ENCODE measurements around the gene BCL6B. TPM values are rescaled to one million over a fixed set of nuclear protein-coding genes. Genes with fewer than 3 reads are reported as not detected.
"Not testable (repeated sequence)": the region's sequence is repeated elsewhere in the genome, so short reads cannot be mapped to it uniquely, and the experiment has no call there.

The BCL6B gene
- total RNA-seq, 1 donor from 2014 or later, result 13.0 TPM

DNA sequence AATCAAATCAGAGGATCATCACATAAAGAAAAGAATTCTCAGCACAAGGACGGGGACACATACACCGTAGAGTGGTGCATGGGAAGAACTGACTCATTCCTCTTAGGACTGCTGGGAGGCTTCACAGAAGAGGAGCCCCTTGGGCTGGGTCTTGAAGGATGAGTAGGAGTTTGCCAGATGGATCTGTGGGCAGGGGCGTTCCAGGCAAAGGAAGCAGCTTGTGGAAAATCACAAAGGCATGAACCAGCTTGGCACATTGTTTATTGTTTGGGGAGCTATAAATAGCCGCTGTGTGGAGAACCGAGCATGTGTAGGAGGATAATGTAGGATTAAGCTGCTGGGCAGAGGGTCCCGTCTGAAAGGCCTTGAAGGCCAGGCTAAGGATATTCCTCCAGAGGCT is 26.1 kb downstream of the BCL6B start:
- peaks cover 6 to 15% (median 7%) of the 10 kb centered on the region in 3 donors for H3K27me3 ChIP-seq (ENCODE audit: control insufficient read depth in 3 of 3, insufficient read depth in 3 of 3, low read length in 3 of 3)

DNA sequence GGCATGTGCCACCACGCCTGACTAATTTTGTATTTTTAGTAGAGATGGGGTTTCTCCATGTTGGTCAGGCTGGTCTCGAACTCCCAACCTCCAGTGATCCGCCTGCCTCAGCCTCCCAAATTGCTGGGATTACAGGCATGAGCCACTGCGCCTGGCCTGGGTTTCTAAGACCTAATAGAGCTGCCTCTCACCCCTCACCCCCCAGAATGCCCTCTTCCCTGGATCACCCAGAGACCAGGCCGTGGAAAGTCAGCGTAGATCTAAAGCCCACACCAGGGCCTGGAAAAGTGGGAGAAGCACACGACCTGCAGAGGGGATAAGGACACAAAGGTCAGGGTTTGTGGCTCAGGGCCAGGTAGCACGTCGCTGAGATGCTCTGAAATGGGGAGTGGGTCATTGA is 27.7 kb downstream of the BCL6B start:
- H3K4me1 ChIP-seq (ENCODE audit: control insufficient read depth in 3 of 3, insufficient read depth in 3 of 3, low read length in 3 of 3); H3K27ac ChIP-seq (ENCODE audit: low read depth, low read length); H3K9ac ChIP-seq (ENCODE audit: low read depth in 1 of 3, low read length in 3 of 3); H3K9me3 ChIP-seq (ENCODE audit: control insufficient read depth in 3 of 3, low read length in 3 of 3); H3K36me3 ChIP-seq (ENCODE audit: control insufficient read depth in 3 of 3, insufficient read depth in 3 of 3, low read length in 3 of 3); H3K4me3 ChIP-seq (ENCODE audit: low read length in 3 of 3): not testable (repeated sequence)
- H3K27me3 ChIP-seq (ENCODE audit: control insufficient read depth in 3 of 3, insufficient read depth in 3 of 3, low read length in 3 of 3), result peaks cover 3 to 12% (median 4%) of the 10 kb centered on the region in 3 donors

More for the DNA sequence above, 26.1 kb downstream of the BCL6B start:
- Histone ChIP-seq H3K36me3 (ENCODE audit: control insufficient read depth in 3 of 3, insufficient read depth in 3 of 3, low read length in 3 of 3) (no peaks in the 10 kb centered on the region), H3K9me3 (ENCODE audit: control insufficient read depth in 3 of 3, low read length in 3 of 3) (no peaks in the 10 kb centered on the region), H3K27ac (ENCODE audit: low read depth, low read length) (no peak overlapping the region), H3K4me3 (ENCODE audit: low read length in 3 of 3) (no peak overlapping the region), H3K4me1 (ENCODE audit: control insufficient read depth in 3 of 3, insufficient read depth in 3 of 3, low read length in 3 of 3) (peaks cover 7 to 9% (median 8%) of the 10 kb centered on the region in 3 donors), H3K9ac (ENCODE audit: low read depth in 1 of 3, low read length in 3 of 3) (no peak overlapping the region)

DNA sequence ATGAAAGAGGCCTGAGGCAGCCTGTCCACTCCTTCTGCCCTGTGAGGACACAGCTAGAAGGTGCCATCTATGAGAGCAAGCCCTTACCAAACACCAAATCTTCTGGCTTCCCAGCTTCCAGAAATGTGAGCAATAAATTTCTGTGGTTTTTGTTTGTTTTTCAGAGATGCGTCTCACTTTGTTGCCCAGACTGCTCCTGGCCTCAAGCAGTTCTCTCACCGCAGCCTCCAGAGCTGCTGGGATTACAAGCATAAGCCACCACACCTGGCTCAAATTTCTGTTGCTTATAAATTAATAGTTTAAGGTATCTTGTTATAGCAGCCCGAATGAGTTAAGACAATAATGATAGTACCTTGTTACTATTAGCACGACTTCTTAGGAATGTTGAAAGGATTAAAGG is 33.5 kb downstream of the BCL6B start:
- no peaks in the 10 kb centered on the region for H3K36me3 ChIP-seq (ENCODE audit: control insufficient read depth in 3 of 3, insufficient read depth in 3 of 3, low read length in 3 of 3)
- H3K9me3 ChIP-seq (ENCODE audit: control insufficient read depth in 3 of 3, low read length in 3 of 3), result no peaks in the 10 kb centered on the region
- no peak overlapping the region for H3K27ac ChIP-seq (ENCODE audit: low read depth, low read length)
- peaks cover 0 to 4% (median 2%) of the 10 kb centered on the region in 3 donors for H3K27me3 ChIP-seq (ENCODE audit: control insufficient read depth in 3 of 3, insufficient read depth in 3 of 3, low read length in 3 of 3)
- H3K9ac ChIP-seq (ENCODE audit: low read depth in 1 of 3, low read length in 3 of 3), result no peak overlapping the region
- H3K4me3 ChIP-seq (ENCODE audit: low read length in 3 of 3), result no peak overlapping the region
- H3K4me1 ChIP-seq (ENCODE audit: control insufficient read depth in 3 of 3, insufficient read depth in 3 of 3, low read length in 3 of 3), result peaks cover 0 to 2% (median 0%) of the 10 kb centered on the region in 3 donors

DNA sequence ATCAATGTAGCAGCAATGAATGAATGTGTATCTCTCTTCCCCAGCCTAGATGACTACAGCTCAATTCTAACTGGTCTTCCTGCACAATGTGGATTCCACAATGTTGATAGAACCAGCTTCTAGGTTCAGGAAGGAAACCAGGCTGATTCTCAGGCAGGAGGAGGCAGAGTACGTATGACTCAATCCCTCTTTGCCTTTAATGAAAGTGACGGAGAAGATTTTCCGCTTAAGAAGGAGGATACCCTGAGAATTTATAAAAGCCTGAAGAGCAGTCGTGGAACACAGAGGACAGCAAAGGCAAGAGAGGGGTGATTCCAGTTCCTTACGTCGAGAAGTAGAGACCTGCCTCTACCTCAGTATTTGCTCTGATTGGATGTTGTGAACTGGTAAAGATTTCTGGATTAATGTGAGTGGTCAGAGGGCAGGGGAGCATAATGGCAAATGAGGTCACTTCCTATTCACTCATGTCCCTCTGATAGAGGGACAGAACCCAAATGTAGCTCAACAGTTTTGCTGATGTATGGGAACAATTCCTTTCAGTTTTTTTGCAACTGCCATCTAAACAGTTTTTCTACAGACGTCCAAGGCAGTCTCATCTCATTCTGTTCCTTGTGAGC is 36.1 kb downstream of the BCL6B start:
- H3K4me1 ChIP-seq (ENCODE audit: control insufficient read depth in 3 of 3, insufficient read depth in 3 of 3, low read length in 3 of 3), result no peaks in the 10 kb centered on the region
- H3K9ac ChIP-seq (ENCODE audit: low read depth in 1 of 3, low read length in 3 of 3), result peak overlapping the region in 1 of 3 donors; percentile 16
- H3K9me3 ChIP-seq (ENCODE audit: control insufficient read depth in 3 of 3, low read length in 3 of 3), result no peaks in the 10 kb centered on the region
- H3K4me3 ChIP-seq (ENCODE audit: low read length in 3 of 3), result no peak overlapping the region
- H3K27me3 ChIP-seq (ENCODE audit: control insufficient read depth in 3 of 3, insufficient read depth in 3 of 3, low read length in 3 of 3), result peaks cover 0 to 8% (median 4%) of the 10 kb centered on the region in 3 donors
- no peaks in the 10 kb centered on the region for H3K36me3 ChIP-seq (ENCODE audit: control insufficient read depth in 3 of 3, insufficient read depth in 3 of 3, low read length in 3 of 3)
- H3K27ac ChIP-seq (ENCODE audit: low read depth, low read length), result no peak overlapping the region

DNA sequence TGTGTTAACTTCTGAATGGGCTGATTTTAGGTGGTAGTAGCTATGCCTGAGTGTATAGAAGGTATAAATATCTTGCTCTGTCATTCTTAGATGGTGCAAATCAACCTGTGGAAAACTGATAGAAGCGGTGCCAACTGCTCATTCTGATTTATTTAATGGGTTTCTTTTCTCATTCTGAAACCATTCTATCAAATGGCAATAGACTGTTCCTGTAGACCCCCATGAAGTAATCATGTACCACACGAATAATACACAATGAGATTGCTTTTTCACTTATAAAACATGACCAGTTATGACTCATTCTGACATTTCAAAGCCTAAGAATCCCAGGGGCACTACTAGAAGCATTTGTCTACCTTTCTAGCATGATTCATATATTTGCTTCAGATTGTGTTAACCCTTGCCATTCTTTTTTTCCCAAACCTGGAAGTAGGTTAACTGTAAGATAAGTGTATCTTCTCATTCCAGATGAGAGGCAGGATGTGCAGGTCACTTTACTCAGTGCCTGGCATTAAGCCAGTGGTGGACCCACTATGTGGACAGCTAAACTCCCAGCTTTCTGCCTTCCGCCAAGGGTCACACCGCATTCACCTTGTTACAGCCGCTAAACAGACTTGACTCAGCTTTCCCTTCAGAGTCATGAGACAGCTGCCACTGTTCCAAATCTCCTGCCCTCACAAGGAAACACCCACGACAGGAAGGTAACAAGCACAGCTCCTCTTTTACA is 37.5 kb downstream of the BCL6B start:
- Histone ChIP-seq H3K4me1 (ENCODE audit: control insufficient read depth in 3 of 3, insufficient read depth in 3 of 3, low read length in 3 of 3) (no peaks in the 10 kb centered on the region), H3K27ac (ENCODE audit: low read depth, low read length) (no peak overlapping the region), H3K27me3 (ENCODE audit: control insufficient read depth in 3 of 3, insufficient read depth in 3 of 3, low read length in 3 of 3) (peaks cover 3 to 18% (median 5%) of the 10 kb centered on the region in 3 donors), H3K9ac (ENCODE audit: low read depth in 1 of 3, low read length in 3 of 3) (no peak overlapping the region), H3K4me3 (ENCODE audit: low read length in 3 of 3) (no peak overlapping the region), H3K9me3 (ENCODE audit: control insufficient read depth in 3 of 3, low read length in 3 of 3) (no peaks in the 10 kb centered on the region), H3K36me3 (ENCODE audit: control insufficient read depth in 3 of 3, insufficient read depth in 3 of 3, low read length in 3 of 3) (no peaks in the 10 kb centered on the region)

DNA sequence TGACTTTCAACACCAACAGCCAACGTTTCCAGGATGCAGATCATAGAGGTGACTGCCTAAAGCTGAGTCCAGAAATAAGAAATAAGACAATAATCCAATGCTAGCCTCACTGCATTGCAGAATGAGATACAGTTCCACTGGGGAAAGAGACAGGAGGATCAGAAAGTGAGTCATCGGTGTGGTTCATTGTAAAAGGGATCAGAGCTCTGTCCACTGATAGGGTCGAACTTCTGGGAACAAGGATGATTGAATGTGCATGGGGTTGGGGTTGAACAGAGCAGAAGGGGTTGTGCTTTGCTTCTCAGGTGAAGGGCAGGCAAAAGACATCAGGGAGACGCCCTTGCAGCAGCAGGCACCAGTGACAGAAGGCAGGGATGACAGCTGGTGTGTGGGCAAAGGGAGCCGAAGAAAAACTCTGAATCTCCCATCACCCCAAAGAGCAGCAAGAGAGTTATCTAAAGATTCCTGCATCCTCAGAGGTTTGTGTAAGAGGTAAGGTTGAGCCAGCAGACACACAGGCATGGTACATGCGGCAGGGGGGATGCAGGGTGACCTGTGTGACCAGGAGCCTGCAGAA is 40.8 kb downstream of the BCL6B start:
- H3K4me1 ChIP-seq (ENCODE audit: control insufficient read depth in 3 of 3, insufficient read depth in 3 of 3, low read length in 3 of 3), result no peaks in the 10 kb centered on the region
- no peak overlapping the region for H3K27ac ChIP-seq (ENCODE audit: low read depth, low read length)
- no peaks in the 10 kb centered on the region for H3K36me3 ChIP-seq (ENCODE audit: control insufficient read depth in 3 of 3, insufficient read depth in 3 of 3, low read length in 3 of 3)
- no peaks in the 10 kb centered on the region for H3K9me3 ChIP-seq (ENCODE audit: control insufficient read depth in 3 of 3, low read length in 3 of 3)
- H3K4me3 ChIP-seq (ENCODE audit: low read length in 3 of 3), result no peak overlapping the region
- H3K9ac ChIP-seq (ENCODE audit: low read depth in 1 of 3, low read length in 3 of 3), result no peak overlapping the region
- H3K27me3 ChIP-seq (ENCODE audit: control insufficient read depth in 3 of 3, insufficient read depth in 3 of 3, low read length in 3 of 3), result peaks cover 3 to 23% (median 6%) of the 10 kb centered on the region in 3 donors

DNA sequence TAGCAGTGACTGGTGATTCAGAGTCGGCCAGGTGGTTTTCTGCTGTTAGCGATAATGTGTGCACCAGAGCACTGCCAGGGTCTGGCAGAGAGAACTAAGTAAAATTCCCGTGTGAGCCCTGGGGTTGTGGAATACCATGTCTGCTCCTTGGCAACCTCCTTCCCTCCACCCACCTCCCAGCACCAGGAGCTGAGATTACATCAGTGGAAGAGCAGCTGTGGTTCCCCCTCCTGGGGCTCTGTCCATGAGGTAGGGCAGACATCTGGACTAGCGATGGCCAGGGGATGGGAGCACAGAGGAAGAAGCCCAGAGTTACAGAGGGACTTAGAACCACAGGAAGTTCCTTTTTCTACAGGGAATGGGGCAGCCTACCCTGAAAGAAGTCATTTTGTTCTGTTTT is 41.4 kb downstream of the BCL6B start:
- peaks cover 3 to 23% (median 6%) of the 10 kb centered on the region in 3 donors for H3K27me3 ChIP-seq (ENCODE audit: control insufficient read depth in 3 of 3, insufficient read depth in 3 of 3, low read length in 3 of 3)
- H3K4me3 ChIP-seq (ENCODE audit: low read length in 3 of 3), result no peak overlapping the region
- no peak overlapping the region for H3K9ac ChIP-seq (ENCODE audit: low read depth in 1 of 3, low read length in 3 of 3)
- H3K9me3 ChIP-seq (ENCODE audit: control insufficient read depth in 3 of 3, low read length in 3 of 3), result no peaks in the 10 kb centered on the region
- H3K27ac ChIP-seq (ENCODE audit: low read depth, low read length), result no peak overlapping the region
- H3K36me3 ChIP-seq (ENCODE audit: control insufficient read depth in 3 of 3, insufficient read depth in 3 of 3, low read length in 3 of 3), result no peaks in the 10 kb centered on the region
- H3K4me1 ChIP-seq (ENCODE audit: control insufficient read depth in 3 of 3, insufficient read depth in 3 of 3, low read length in 3 of 3), result no peaks in the 10 kb centered on the region

DNA sequence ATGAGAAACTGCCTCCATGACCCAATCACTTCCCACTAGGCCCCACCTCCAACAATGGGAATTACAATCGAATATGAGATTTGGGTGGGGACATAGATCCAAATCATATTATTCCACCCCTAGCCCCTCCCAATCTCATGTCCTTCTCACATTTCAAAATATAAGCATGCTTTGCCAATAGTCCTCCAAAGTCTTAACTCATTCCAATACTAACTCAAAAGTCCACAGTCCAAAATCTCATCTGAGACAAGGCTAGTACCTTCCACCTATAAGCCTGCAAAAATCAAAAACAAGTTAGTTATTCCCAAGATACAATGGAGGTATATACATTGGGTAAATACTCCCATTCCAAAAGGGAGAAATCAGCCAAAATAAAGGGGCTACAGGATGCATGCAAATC is 44.3 kb downstream of the BCL6B start:
- H3K4me3 ChIP-seq (ENCODE audit: low read length in 3 of 3), result no peak overlapping the region
- no peaks in the 10 kb centered on the region for H3K9me3 ChIP-seq (ENCODE audit: control insufficient read depth in 3 of 3, low read length in 3 of 3)
- no peaks in the 10 kb centered on the region for H3K4me1 ChIP-seq (ENCODE audit: control insufficient read depth in 3 of 3, insufficient read depth in 3 of 3, low read length in 3 of 3)
- no peak overlapping the region for H3K27ac ChIP-seq (ENCODE audit: low read depth, low read length)
- H3K9ac ChIP-seq (ENCODE audit: low read depth in 1 of 3, low read length in 3 of 3), result no peak overlapping the region
- no peaks in the 10 kb centered on the region for H3K36me3 ChIP-seq (ENCODE audit: control insufficient read depth in 3 of 3, insufficient read depth in 3 of 3, low read length in 3 of 3)
- peaks cover 3 to 21% (median 6%) of the 10 kb centered on the region in 3 donors for H3K27me3 ChIP-seq (ENCODE audit: control insufficient read depth in 3 of 3, insufficient read depth in 3 of 3, low read length in 3 of 3)

DNA sequence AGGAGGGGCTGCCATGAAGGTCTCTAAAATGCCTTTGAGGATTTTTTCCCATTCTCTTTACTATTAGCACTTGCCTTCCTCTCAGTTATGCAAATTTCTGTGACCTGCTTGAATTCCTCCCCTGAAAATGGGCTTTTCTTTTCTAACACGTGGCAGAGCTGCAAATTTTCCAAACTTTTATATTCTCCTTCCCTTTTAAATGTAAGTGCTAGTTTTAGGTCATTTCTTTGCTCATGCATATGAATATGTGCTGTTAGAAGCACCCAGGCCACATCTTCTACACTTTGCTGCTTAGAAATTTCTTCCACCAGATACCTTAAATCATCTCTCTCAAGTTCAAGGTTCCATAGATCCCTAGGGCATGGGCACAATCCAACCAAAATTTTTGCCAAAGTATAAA is 45.4 kb downstream of the BCL6B start:
- H3K9me3 ChIP-seq (ENCODE audit: control insufficient read depth in 3 of 3, low read length in 3 of 3), result no peaks in the 10 kb centered on the region
- no peaks in the 10 kb centered on the region for H3K36me3 ChIP-seq (ENCODE audit: control insufficient read depth in 3 of 3, insufficient read depth in 3 of 3, low read length in 3 of 3)
- H3K4me1 ChIP-seq (ENCODE audit: control insufficient read depth in 3 of 3, insufficient read depth in 3 of 3, low read length in 3 of 3), result no peaks in the 10 kb centered on the region
- peaks cover 3 to 21% (median 6%) of the 10 kb centered on the region in 3 donors for H3K27me3 ChIP-seq (ENCODE audit: control insufficient read depth in 3 of 3, insufficient read depth in 3 of 3, low read length in 3 of 3)
- no peak overlapping the region for H3K27ac ChIP-seq (ENCODE audit: low read depth, low read length)
- no peak overlapping the region for H3K9ac ChIP-seq (ENCODE audit: low read depth in 1 of 3, low read length in 3 of 3)
- H3K4me3 ChIP-seq (ENCODE audit: low read length in 3 of 3), result no peak overlapping the region

DNA sequence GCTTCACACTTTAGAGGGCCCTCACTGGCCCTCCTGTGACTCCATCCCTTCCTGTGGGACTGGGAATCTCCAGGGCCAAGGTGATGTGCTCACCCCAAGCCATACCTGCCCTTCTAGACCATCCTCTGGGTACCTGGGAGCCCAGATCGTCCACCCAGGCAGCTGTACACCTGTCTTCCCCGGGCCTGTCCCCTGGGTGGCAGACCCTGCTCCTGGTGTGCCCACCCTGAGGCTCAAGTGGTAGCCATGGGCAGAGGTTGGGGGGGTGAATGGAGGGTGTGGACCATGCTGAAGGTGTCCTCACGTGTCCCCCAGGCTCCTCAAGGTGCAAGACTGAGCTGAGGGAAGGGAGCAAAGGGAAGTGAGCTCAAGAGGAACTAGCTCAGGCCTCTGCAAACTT is 47.9 kb downstream of the BCL6B start:
- no peaks in the 10 kb centered on the region for H3K4me1 ChIP-seq (ENCODE audit: control insufficient read depth in 3 of 3, insufficient read depth in 3 of 3, low read length in 3 of 3)
- H3K9me3 ChIP-seq (ENCODE audit: control insufficient read depth in 3 of 3, low read length in 3 of 3), result no peaks in the 10 kb centered on the region
- H3K9ac ChIP-seq (ENCODE audit: low read depth in 1 of 3, low read length in 3 of 3), result no peak overlapping the region
- no peak overlapping the region for H3K4me3 ChIP-seq (ENCODE audit: low read length in 3 of 3)
- H3K36me3 ChIP-seq (ENCODE audit: control insufficient read depth in 3 of 3, insufficient read depth in 3 of 3, low read length in 3 of 3), result no peaks in the 10 kb centered on the region
- H3K27me3 ChIP-seq (ENCODE audit: control insufficient read depth in 3 of 3, insufficient read depth in 3 of 3, low read length in 3 of 3), result peaks cover 0 to 4% (median 3%) of the 10 kb centered on the region in 3 donors
- H3K27ac ChIP-seq (ENCODE audit: low read depth, low read length), result no peak overlapping the region
